Effector memory CD8-positive, alpha-beta T cell (primary cell): ENCODE measurements around the gene MAPRE2.

Experiments used
- ATAC-seq: fragments of 150-1000 bp; cut with Tn5 transposase; replicated peaks from 2 replicates; pipeline ENCODE4 v1.10.0; 2021; ENCODE audit warnings: mild to moderate bottlenecking, moderate library complexity
- DNase-seq, 3 experiments: peaks; one replicate each; pipeline ENCODE4 v3.0.0; 2021
- H3K27ac Mint-ChIP-seq, 2 donors: one replicate each; pipeline ENCODE4 v1.8.0; 2022; ENCODE audit warnings: mild to moderate bottlenecking in 2 of 2, mixed read lengths in 2 of 2, moderate library complexity in 2 of 2
- H3K27me3 Mint-ChIP-seq, 2 donors: one replicate each; pipeline ENCODE4 v1.8.0; 2022; ENCODE audit warnings: mixed read lengths in 2 of 2
- H3K36me3 Mint-ChIP-seq: one replicate; pipeline ENCODE4 v1.8.0; 2022; ENCODE audit warnings: mild to moderate bottlenecking, moderate library complexity, mixed read lengths; ENCODE audit not compliant: insufficient read depth
- H3K4me1 Mint-ChIP-seq, 2 donors: one replicate each; pipeline ENCODE4 v1.8.0; 2022; ENCODE audit warnings: low read depth in 2 of 2, mixed read lengths in 2 of 2
- H3K4me3 Mint-ChIP-seq, 2 donors: one replicate each; pipeline ENCODE4 v1.8.0; 2022; ENCODE audit warnings: mild to moderate bottlenecking in 2 of 2, mixed read lengths in 2 of 2, moderate library complexity in 2 of 2
- H3K9me3 Mint-ChIP-seq, 2 donors: one replicate each; pipeline ENCODE4 v1.8.0; 2022; ENCODE audit warnings: mixed read lengths in 2 of 2

Gene MAPRE2

GRCh38 chr18:35076135-35076924 lies 35.1 kb downstream of the MAPRE2 start:
- Mint-ChIP-seq H3K27me3 (no peaks in the 10 kb centered on the region), H3K4me1 (peaks cover 26 to 58% of the 10 kb centered on the region in 2 donors), H3K36me3 (peaks cover 33% of the 10 kb centered on the region), H3K27ac (peak overlapping the region in 1 of 2 donors; percentile 84), H3K4me3 (no peak overlapping the region), H3K9me3 (no peaks in the 10 kb centered on the region)
- DNase-seq (no peak), ATAC-seq (no peak)

- Mint-ChIP-seq H3K4me3 (no peak overlapping the region), H3K27ac (no peak overlapping the region), H3K36me3 (peaks cover 28% of the 10 kb centered on the region), H3K4me1 (peaks cover 22 to 56% of the 10 kb centered on the region in 2 donors), H3K9me3 (no peaks in the 10 kb centered on the region), H3K27me3 (no peaks in the 10 kb centered on the region)
- DNase-seq (no peak), ATAC-seq (no peak)
Observed at GRCh38 chr18:35077937-35078336, 36.7 kb downstream of the MAPRE2 start.

- Mint-ChIP-seq H3K9me3 (no peaks in the 10 kb centered on the region), H3K4me1 (peaks cover 24 to 55% of the 10 kb centered on the region in 2 donors), H3K4me3 (no peak overlapping the region), H3K27me3 (no peaks in the 10 kb centered on the region), H3K36me3 (peaks cover 22% of the 10 kb centered on the region), H3K27ac (peak overlapping the region in 1 of 2 donors; percentile 16)
- no peak for DNase-seq
- ATAC-seq: no peak
Observed at GRCh38 chr18:35080058-35080457, 38.8 kb downstream of the MAPRE2 start.

GRCh38 chr18:35083174-35083712 lies 42.0 kb downstream of the MAPRE2 start:
- H3K9me3 Mint-ChIP-seq: no peaks in the 10 kb centered on the region
- DNase-seq: no peak
- no peaks in the 10 kb centered on the region for H3K27me3 Mint-ChIP-seq
- H3K27ac Mint-ChIP-seq: peak overlapping the region in 1 of 2 donors; percentile 62
- peaks cover 23 to 56% of the 10 kb centered on the region in 2 donors for H3K4me1 Mint-ChIP-seq
- no peak overlapping the region for H3K4me3 Mint-ChIP-seq
- peaks cover 8% of the 10 kb centered on the region for H3K36me3 Mint-ChIP-seq
- ATAC-seq: no peak

- Mint-ChIP-seq H3K27me3 (no peaks in the 10 kb centered on the region), H3K4me3 (no peak overlapping the region), H3K36me3 (peaks cover 8% of the 10 kb centered on the region), H3K9me3 (no peaks in the 10 kb centered on the region), H3K4me1 (peaks cover 19 to 54% of the 10 kb centered on the region in 2 donors), H3K27ac (peak overlapping the region; percentile 16 to 64)
- ATAC-seq: no peak
- no peak for DNase-seq
Observed at GRCh38 chr18:35084494-35085449, 43.6 kb downstream of the MAPRE2 start.

GRCh38 chr18:35085450-35086380 lies 44.5 kb downstream of the MAPRE2 start:
- H3K4me1 Mint-ChIP-seq: peaks cover 19 to 59% of the 10 kb centered on the region in 2 donors

GRCh38 chr18:35086704-35087103 lies 45.5 kb downstream of the MAPRE2 start:
- Mint-ChIP-seq H3K4me3 (no peak overlapping the region), H3K36me3 (peaks cover 16% of the 10 kb centered on the region), H3K27ac (no peak overlapping the region), H3K9me3 (no peaks in the 10 kb centered on the region), H3K27me3 (no peaks in the 10 kb centered on the region), H3K4me1 (peaks cover 17 to 54% of the 10 kb centered on the region in 2 donors)
- DNase-seq: no peak
- no peak for ATAC-seq

More at GRCh38 chr18:35085450-35086380, 44.5 kb downstream of the MAPRE2 start:
- ATAC-seq: no peak
- Mint-ChIP-seq H3K27ac (peak overlapping the region in 1 of 2 donors; percentile 64), H3K27me3 (no peaks in the 10 kb centered on the region), H3K36me3 (peaks cover 15% of the 10 kb centered on the region), H3K4me3 (no peak overlapping the region), H3K9me3 (no peaks in the 10 kb centered on the region)
- no peak for DNase-seq

GRCh38 chr18:35087726-35088125 lies 46.5 kb downstream of the MAPRE2 start:
- Mint-ChIP-seq H3K9me3 (no peaks in the 10 kb centered on the region), H3K4me3 (no peak overlapping the region), H3K27ac (peak overlapping the region; percentile 27 to 78), H3K27me3 (no peaks in the 10 kb centered on the region), H3K4me1 (peaks cover 20 to 59% of the 10 kb centered on the region in 2 donors), H3K36me3 (peaks cover 21% of the 10 kb centered on the region)
- DNase-seq (no peak), ATAC-seq (no peak)

- H3K9me3 Mint-ChIP-seq: no peaks in the 10 kb centered on the region
- H3K36me3 Mint-ChIP-seq: peaks cover 21% of the 10 kb centered on the region
- peak overlapping the region; percentile 2 to 78 for H3K27ac Mint-ChIP-seq
- no peak for ATAC-seq
- no peak overlapping the region for H3K4me3 Mint-ChIP-seq
- DNase-seq: no peak
- H3K4me1 Mint-ChIP-seq: peaks cover 24 to 59% of the 10 kb centered on the region in 2 donors
- H3K27me3 Mint-ChIP-seq: no peaks in the 10 kb centered on the region
Observed at GRCh38 chr18:35088921-35089320, 47.7 kb downstream of the MAPRE2 start.

- H3K4me1 Mint-ChIP-seq: peaks cover 24 to 59% of the 10 kb centered on the region in 2 donors
- H3K27ac Mint-ChIP-seq: peak overlapping the region in 1 of 2 donors; percentile 42
- H3K4me3 Mint-ChIP-seq: no peak overlapping the region
- no peaks in the 10 kb centered on the region for H3K9me3 Mint-ChIP-seq
- no peak for DNase-seq
- H3K27me3 Mint-ChIP-seq: no peaks in the 10 kb centered on the region
- peaks cover 21% of the 10 kb centered on the region for H3K36me3 Mint-ChIP-seq
- ATAC-seq: no peak
Observed at GRCh38 chr18:35089382-35089781, 48.2 kb downstream of the MAPRE2 start.

GRCh38 chr18:35089891-35090550 lies 48.8 kb downstream of the MAPRE2 start:
- DNase-seq (no peak), ATAC-seq (no peak)
- Mint-ChIP-seq H3K36me3 (peaks cover 18% of the 10 kb centered on the region), H3K4me1 (peaks cover 20 to 58% of the 10 kb centered on the region in 2 donors), H3K4me3 (no peak overlapping the region), H3K27ac (peak overlapping the region in 1 of 2 donors; percentile 42), H3K9me3 (no peaks in the 10 kb centered on the region), H3K27me3 (no peaks in the 10 kb centered on the region)

- DNase-seq: no peak
- Mint-ChIP-seq H3K9me3 (no peaks in the 10 kb centered on the region), H3K27me3 (no peaks in the 10 kb centered on the region), H3K4me1 (peaks cover 24 to 56% of the 10 kb centered on the region in 2 donors), H3K27ac (no peak overlapping the region), H3K36me3 (peaks cover 18% of the 10 kb centered on the region), H3K4me3 (no peak overlapping the region)
- ATAC-seq: no peak
Observed at GRCh38 chr18:35091841-35092240, 50.6 kb downstream of the MAPRE2 start.
